Fibroblast of mammary gland (primary cell): ENCODE results near the gene HACD3.
A peak's percentile ranks its signal among the peaks of the same experiment; 100 is the strongest.

Experiments
- DNase-seq: peaks from one replicate; pipeline ENCODE4 v3.0.0-alpha.2; 2010; ENCODE audit warnings: low read depth
- H3K4me3 ChIP-seq: 2 replicates; pipeline ENCODE4 v1.5.1; 2011; ENCODE audit warnings: low read depth, mild to moderate bottlenecking, low read length, moderate library complexity; ENCODE audit not compliant: control insufficient read depth
- TF ChIP-seq, protein P1 (sequence below): conservative IDR thresholded peaks from 2 replicates; pipeline ENCODE4 v1.5.1; 2011; ENCODE audit warnings: low read depth, low read length, inconsistent platforms; ENCODE audit not compliant: control insufficient read depth, insufficient read depth

The HACD3 gene

DNA sequence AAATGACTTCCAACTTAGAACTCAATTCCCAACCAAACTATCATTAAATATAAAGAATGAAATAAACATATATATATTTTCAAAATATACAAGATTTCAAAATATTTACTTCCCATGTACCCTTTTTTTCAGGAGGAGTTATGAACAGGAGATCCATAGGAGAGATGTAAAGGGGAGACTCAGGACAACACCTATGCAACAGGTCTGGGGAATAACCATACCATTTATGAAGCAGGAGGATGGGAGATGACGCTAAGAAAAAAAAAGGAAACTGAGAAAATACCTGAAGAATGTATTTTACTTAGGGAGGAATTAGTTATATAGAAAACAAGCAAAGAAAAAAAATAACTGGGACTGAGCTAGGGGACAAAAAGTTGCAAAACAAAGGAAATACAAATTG, 56.8 kb downstream of the HACD3 start:
- no peak for DNase-seq
- H3K4me3 ChIP-seq = no peak overlapping the region
- TF ChIP-seq, protein P1, sequence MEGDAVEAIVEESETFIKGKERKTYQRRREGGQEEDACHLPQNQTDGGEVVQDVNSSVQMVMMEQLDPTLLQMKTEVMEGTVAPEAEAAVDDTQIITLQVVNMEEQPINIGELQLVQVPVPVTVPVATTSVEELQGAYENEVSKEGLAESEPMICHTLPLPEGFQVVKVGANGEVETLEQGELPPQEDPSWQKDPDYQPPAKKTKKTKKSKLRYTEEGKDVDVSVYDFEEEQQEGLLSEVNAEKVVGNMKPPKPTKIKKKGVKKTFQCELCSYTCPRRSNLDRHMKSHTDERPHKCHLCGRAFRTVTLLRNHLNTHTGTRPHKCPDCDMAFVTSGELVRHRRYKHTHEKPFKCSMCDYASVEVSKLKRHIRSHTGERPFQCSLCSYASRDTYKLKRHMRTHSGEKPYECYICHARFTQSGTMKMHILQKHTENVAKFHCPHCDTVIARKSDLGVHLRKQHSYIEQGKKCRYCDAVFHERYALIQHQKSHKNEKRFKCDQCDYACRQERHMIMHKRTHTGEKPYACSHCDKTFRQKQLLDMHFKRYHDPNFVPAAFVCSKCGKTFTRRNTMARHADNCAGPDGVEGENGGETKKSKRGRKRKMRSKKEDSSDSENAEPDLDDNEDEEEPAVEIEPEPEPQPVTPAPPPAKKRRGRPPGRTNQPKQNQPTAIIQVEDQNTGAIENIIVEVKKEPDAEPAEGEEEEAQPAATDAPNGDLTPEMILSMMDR = no peak

DNA sequence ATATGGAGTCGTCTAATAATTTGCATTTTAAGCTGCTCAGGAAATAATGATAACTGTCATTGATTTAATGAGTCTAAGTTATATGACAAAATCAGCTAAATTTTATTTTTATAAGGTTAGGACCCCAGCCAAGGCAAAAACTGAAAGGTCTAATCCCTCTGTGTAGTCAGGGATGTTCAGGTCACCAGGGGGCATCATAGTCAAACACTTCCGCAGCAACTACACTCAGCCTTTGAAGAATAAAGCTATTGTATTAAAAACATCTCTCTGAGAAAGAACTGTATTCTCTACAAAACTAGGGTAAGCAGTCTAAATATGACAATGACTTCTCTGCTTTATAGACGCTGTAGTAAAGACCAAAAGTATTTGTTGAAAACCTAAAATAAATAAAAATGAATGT, 65.7 kb downstream of the HACD3 start:
- no peak overlapping the region for H3K4me3 ChIP-seq
- TF ChIP-seq, protein P1 = peak; percentile 30
- peak; percentile 19 for DNase-seq

DNA sequence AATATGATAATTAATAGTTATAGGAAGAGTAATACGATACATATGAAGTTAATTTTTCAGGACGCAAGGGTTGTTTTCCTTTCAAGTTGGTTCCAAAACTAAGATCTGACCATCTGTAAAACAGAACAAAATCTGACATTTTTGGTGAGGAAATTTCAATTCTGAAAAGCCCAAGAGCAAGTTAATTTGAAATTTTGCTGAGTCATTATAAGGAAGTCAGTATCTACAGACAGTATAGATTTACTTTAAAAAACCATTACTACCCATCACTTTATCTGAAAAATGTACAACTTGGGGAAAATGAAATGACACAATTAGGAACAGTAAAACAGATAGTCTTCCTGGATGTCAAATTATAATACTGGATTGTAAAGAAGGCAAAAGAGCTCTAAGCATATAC, 68.2 kb downstream of the HACD3 start:
- no peak overlapping the region for H3K4me3 ChIP-seq
- DNase-seq = no peak
- TF ChIP-seq, protein P1 = no peak

DNA sequence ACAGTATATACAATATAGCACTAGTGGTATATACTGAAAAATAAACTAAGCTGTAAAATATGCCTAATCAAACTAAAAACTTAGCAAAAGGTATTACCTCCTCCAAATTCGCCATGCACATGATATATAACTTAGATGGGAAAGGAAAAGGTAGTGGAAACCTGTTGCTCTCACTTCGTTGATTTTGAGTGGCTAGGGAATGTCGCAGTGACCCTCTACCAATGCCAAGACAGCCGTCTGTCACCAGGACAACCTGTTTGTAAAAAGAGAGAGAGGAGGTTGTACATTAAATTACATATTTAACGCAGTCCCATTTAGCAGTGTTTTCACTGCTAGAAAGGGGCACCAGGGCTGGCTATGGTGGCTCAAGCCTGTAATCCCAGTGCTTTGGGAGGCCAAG, 69.4 kb downstream of the HACD3 start:
- no peak overlapping the region for H3K4me3 ChIP-seq
- DNase-seq = no peak
- TF ChIP-seq, protein P1 = no peak

DNA sequence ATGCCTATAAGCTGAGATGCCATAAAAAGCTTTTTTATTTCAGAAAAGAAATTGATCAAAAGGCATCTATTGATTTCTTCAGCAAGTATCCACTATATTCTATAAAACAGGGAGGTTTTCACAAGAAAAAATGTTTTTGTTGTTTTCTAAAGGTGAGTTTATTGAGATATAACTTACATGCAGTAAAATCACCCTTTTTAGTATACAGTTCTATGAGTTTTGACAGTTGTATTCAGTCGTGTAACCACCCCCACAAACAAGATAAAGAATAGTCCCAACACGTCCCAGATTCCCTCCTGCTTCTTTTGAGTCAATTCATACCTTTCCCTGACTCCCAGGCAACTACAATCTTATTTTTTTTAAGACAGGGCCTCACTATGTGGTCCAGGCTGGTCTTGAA, 72.9 kb downstream of the HACD3 start:
- TF ChIP-seq, protein P1 = no peak
- no peak overlapping the region for H3K4me3 ChIP-seq
- no peak for DNase-seq

DNA sequence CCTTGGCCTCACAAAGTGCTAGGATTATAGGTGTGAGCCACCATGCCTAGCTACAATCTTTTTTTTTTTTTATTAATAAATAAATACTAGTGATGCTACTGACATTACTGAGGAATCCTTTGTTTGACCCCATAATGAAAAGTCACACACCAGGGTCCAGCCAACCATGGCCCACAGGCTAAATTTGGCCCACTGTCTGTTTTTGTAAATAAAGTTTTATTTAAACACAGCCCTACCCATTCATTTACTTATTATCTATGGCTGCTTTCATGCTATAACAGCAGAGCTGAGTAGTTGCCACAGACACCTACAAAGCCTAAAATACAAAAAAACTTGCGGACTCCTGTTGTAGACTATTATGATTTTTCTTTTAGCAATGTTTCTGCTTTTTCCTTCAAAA, 73.3 kb downstream of the HACD3 start:
- DNase-seq = no peak
- no peak overlapping the region for H3K4me3 ChIP-seq
- TF ChIP-seq, protein P1 = no peak

DNA sequence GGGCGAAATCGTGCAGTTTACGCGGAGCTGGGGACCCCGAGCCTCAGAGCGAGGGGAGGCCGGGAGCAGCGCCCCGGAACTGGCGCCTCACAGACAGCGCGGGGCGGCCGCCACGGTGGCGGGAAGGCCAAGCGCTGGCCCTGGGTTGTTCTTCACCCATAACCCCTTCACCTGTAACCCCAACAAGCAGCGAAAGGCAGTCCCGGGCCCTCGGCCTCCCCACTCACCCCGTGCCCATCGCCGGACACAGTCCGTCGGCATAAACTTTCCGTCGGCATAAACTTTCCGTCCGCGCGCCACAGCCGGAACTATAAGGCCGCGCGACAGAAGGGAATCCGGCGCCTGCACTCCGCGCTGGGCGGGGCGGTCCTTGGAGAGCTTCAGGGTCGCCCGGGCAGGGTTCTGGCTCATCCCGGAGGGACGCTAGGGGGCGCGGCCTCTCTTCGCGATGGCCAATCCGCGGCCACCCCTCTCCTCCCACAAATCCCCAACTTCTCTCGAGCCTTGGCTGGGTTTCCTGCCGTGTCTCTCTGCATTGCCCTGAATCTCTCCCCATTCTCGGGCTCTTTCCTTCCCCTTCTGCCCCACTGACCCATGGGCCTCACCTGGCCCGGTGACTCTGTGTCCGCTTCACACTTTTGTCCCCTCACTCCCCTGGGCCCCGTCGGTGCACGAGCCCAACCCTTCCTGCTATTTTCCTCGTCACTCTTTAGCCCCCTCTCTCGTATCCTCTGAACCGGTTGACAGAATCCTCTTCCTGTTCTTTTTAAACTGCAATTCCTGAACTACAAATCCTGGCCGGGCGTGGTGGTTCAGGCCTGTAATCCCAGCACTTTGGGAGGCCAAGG, 80.8 kb downstream of the HACD3 start, which contains the start of gene INTS14:
Gene INTS14, minus strand, starts transcription at position 261 of the 848 bp plus-strand sequence. CDS start 3,751 bp downstream, outside the sequence.
- H3K4me3 ChIP-seq = peak within 1 kb of the TSS; percentile 89
- DNase-seq = peak; percentile 95
- TF ChIP-seq, protein P1 = peak; percentile 17
